Ishikawa (cell line): ENCODE results near the gene EFEMP2.

Experiments used
- CEBPB ChIP-seq: IDR thresholded peaks from 2 replicates; pipeline ENCODE4 v1.6.1; 2012
- EGR1 ChIP-seq: IDR thresholded peaks from 2 replicates; pipeline ENCODE4 v1.6.1; 2012
- EP300 ChIP-seq: IDR thresholded peaks from 2 replicates; pipeline ENCODE4 v1.6.1; 2012; ENCODE audit warnings: borderline replicate concordance
- FOXM1 ChIP-seq: IDR thresholded peaks from 2 replicates; pipeline ENCODE4 v1.6.1; 2012; ENCODE audit warnings: low read depth, borderline replicate concordance
- MAX ChIP-seq: IDR thresholded peaks from 2 replicates; pipeline ENCODE4 v1.6.1; 2012
- NFIC ChIP-seq: IDR thresholded peaks from 2 replicates; pipeline ENCODE4 v1.6.1; 2012
- RAD21 ChIP-seq: IDR thresholded peaks from 2 replicates; pipeline ENCODE4 v1.6.1; 2012; ENCODE audit warnings: low read depth
- REST ChIP-seq: IDR thresholded peaks from 2 replicates; pipeline ENCODE4 v1.6.1; 2012; ENCODE audit warnings: low read depth, mild to moderate bottlenecking
- TAF1 ChIP-seq: IDR thresholded peaks from 2 replicates; pipeline ENCODE4 v1.6.1; 2012; ENCODE audit warnings: low read depth, mild to moderate bottlenecking
- TCF12 ChIP-seq: IDR thresholded peaks from 2 replicates; pipeline ENCODE4 v1.6.1; 2012; ENCODE audit warnings: low read depth
- YY1 ChIP-seq: IDR thresholded peaks from 2 replicates; pipeline ENCODE4 v1.6.1; 2012; ENCODE audit warnings: low read depth

- TF ChIP-seq RAD21 (0 out of 2 replicates have a peak, but pooled peaks have one; percentile 8), TAF1 (no peak), CEBPB (no peak), FOXM1 (no peak), NFIC (no peak), MAX (no peak), EP300 (no peak), EGR1 (no peak), REST (no peak), TCF12 (no peak), YY1 (no peak)
Measured at GRCh38 chr11:65851083-65851579, 21.5 kb downstream of the EFEMP2 start.
